Upper lobe of left lung (tissue), 6 donors: ENCODE measurements around the gene RBM15B. TPM values are rescaled to one million over a fixed set of nuclear protein-coding genes. Genes with fewer than 3 reads are reported as not detected.

Source experiments
- ATAC-seq, 2 donors: fragments of 200-7000 bp; cut with Tn5 transposase; one replicate each; pipeline ENCODE4 v1.9.1; 2022; ENCODE audit warnings: mild to moderate bottlenecking in 2 of 2, moderate library complexity in 2 of 2; ENCODE audit not compliant: low FRiP score in 2 of 2
- DNase-seq, 2 donors: peaks; one replicate each; pipeline ENCODE4 v3.0.0-alpha.2; 2019 to 2020
- H3K27ac ChIP-seq, 4 donors: fragments of 200-600 bp; sonication (generic); one replicate each; pipeline ENCODE4 v1.5.1; 2016 to 2019
- H3K27me3 ChIP-seq, 4 donors: fragments of 200-600 bp; sonication (generic); one replicate each; pipeline ENCODE4 v1.5.1; 2017 to 2019
- H3K36me3 ChIP-seq, 4 donors: fragments of 200-600 bp; sonication (generic); one replicate each; pipeline ENCODE4 v1.5.1; 2016 to 2019
- H3K4me1 ChIP-seq, 4 donors: fragments of 200-600 bp; sonication (generic); one replicate each; pipeline ENCODE4 v1.5.1; 2018 to 2019
- H3K4me3 ChIP-seq, 4 donors: fragments of 200-600 bp; sonication (generic); one replicate each; pipeline ENCODE4 v1.5.1; 2017 to 2019; ENCODE audit warnings: mild to moderate bottlenecking in 2 of 4, moderate library complexity in 1 of 4
- H3K9me3 ChIP-seq, 4 donors: fragments of 200-600 bp; sonication (generic); one replicate each; pipeline ENCODE4 v1.5.1; 2018 to 2019
- CTCF ChIP-seq, 6 experiments: fragments of 450-650 bp in 4 of 6; fragments of 200-600 bp in 2 of 6; sonication (generic) in 2 of 6; IDR thresholded peaks; one replicate each; pipeline ENCODE4 v1.5.1; 2016 to 2019; ENCODE audit warnings: antibody characterized with exemption in 6 of 6
- EP300 ChIP-seq, 4 donors: sonication (generic); formaldehyde crosslinking; IDR thresholded peaks; one replicate each; pipeline ENCODE4 v1.5.1; 2017; ENCODE audit warnings: antibody characterized with exemption in 4 of 4, control low read depth in 2 of 4
- POLR2A ChIP-seq, 4 donors: fragments of 450-650 bp; IDR thresholded peaks; one replicate each; pipeline ENCODE4 v1.5.1; 2016 to 2017; ENCODE audit warnings: antibody characterized with exemption in 4 of 4, mild to moderate bottlenecking in 2 of 4
- POLR2AphosphoS5 ChIP-seq, 2 donors: sonication (generic); formaldehyde crosslinking; IDR thresholded peaks; one replicate each; pipeline ENCODE4 v1.5.1; 2017; ENCODE audit warnings: antibody characterized with exemption in 2 of 2
- WGBS, 2 donors: methylation state at CpG; one replicate each; pipeline ENCODE4 v1.1.5; 2017 to 2018; 5-methylcytosine and 5-hydroxymethylcytosine counted together
- total RNA-seq, 6 donors: library from RNA; depleted of rRNA in 4 of 6; stranded (reverse); fragments of >200 nt in 4 of 6; gene quantifications; one replicate each; pipeline versions ENCODE4 v1.1.0 to v1.2.1, GENCODE V29; 2016 to 2021
- donor health status: DM: no; HTN: no; CAD: no; lungs with moderate emphysema.
- donor health status: DM: no; HTN: yes; CAD: no; lungs with severe emphysema.

RBM15B gene
- total RNA-seq, 6 donors from 2014 or later = 22.0 to 39.8 (median 27.2) TPM

DNA sequence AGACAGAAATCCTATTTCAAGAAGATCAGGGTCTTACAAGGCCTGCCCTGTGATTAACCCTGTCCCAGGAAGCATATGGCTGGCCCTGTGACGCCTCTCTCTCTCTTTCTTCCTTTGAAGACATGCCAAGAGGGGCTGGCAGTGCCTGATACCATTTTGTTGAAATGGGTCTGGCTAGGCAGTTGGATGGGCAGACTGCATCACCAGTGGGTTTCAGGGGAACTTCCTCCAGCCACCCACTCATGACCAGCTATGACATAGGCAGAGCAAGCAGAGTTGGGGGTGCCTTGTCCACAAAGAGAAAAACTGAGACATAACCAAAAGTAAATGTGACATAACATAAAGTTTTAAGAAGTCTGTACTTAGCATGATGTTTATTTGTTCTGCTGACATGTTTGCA, 37.4 kb upstream of the RBM15B start:
- H3K36me3 ChIP-seq = no peaks in the 10 kb centered on the region
- TF ChIP-seq POLR2A (IDR thresholded peaks at IDR 0.05) (no peak), POLR2AphosphoS5 (IDR thresholded peaks at IDR 0.05) (no peak), EP300 (IDR thresholded peaks at IDR 0.05) (no peak), CTCF (IDR thresholded peaks at IDR 0.05) (no peak)
- H3K27me3 ChIP-seq = no peaks in the 10 kb centered on the region
- no peak overlapping the region for H3K4me3 ChIP-seq
- H3K4me1 ChIP-seq = no peaks in the 10 kb centered on the region
- H3K27ac ChIP-seq = no peak overlapping the region
- no peak for DNase-seq
- no peak for ATAC-seq
- H3K9me3 ChIP-seq = no peaks in the 10 kb centered on the region
- WGBS, 2 donors = 62 to 69% methylated on average over 1 of the region's 1 CpG

DNA sequence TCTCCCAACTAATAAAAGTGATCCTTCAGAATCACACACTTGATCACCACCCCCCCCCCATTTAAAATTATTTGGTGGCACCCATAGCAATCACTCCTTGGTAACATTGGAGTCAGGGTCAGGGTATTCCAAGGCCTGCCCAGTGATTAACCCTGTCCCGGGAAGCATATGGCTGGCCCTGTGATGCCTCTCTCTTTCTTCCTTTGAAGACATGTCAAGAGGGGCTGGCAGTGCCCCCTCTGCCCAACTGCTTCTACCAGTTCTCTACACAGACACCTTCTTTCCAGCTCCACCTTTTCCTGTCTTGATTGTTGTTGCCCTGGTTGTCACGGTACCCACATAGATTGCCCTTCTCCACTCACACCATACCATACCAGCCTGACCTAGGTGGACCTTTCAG, 36.9 kb upstream of the RBM15B start:
- no peak for DNase-seq
- no peaks in the 10 kb centered on the region for H3K9me3 ChIP-seq
- no peak for ATAC-seq
- H3K27ac ChIP-seq = no peak overlapping the region
- 85 to 95% methylated on average over 2 of the region's 2 CpGs for WGBS, 2 donors
- no peaks in the 10 kb centered on the region for H3K36me3 ChIP-seq
- no peak overlapping the region for H3K4me3 ChIP-seq
- H3K4me1 ChIP-seq = no peaks in the 10 kb centered on the region
- TF ChIP-seq EP300 (IDR thresholded peaks at IDR 0.05) (no peak), POLR2AphosphoS5 (IDR thresholded peaks at IDR 0.05) (no peak), POLR2A (IDR thresholded peaks at IDR 0.05) (no peak), CTCF (IDR thresholded peaks at IDR 0.05) (no peak)
- no peaks in the 10 kb centered on the region for H3K27me3 ChIP-seq

- H3K27ac ChIP-seq = no peak overlapping the region
- H3K4me1 ChIP-seq = no peaks in the 10 kb centered on the region
- TF ChIP-seq POLR2A (IDR thresholded peaks at IDR 0.05) (no peak), EP300 (IDR thresholded peaks at IDR 0.05) (no peak), POLR2AphosphoS5 (IDR thresholded peaks at IDR 0.05) (no peak), CTCF (IDR thresholded peaks at IDR 0.05) (no peak)
- DNase-seq (no peak), ATAC-seq (no peak)
- no peaks in the 10 kb centered on the region for H3K9me3 ChIP-seq
- no peaks in the 10 kb centered on the region for H3K36me3 ChIP-seq
- H3K27me3 ChIP-seq = no peaks in the 10 kb centered on the region
- no peak overlapping the region for H3K4me3 ChIP-seq
- 70 to 85% methylated on average over 2 to 9 of the region's 9 CpGs for WGBS, 2 donors
Observed at GRCh38 chr3:51354731-51355615, 36.1 kb upstream of the RBM15B start.

DNA sequence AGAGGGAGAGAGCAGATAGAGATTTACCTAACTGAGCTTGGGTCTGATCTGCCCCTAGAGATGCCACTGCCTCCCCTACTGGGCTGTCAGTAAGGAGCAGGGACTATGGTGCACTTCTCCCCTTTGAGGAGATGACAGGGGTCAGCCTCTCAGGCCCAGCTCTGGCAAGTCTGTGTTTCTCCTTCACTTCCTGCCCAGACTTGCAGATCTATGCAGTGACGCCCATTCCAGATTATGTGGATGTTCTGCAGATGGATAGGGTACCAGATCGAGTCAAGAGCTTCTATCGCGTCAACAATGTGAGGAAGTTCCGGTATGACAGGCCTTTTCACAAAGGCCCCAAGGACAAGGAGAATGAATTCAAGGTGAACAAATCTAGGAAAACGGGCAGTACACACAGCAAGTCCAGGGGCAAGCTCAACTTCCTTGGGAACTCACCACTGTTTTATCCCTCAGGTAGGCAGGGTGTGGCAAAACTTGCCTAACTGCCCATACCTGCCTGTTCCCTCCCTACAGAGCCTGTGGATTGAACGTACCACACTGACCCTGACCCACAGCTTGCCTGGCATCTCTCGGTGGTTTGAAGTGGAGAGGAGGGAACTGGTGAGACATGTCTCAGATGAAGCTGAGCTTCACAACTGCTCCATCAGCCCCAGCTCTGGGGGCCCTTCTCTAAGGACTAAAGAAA, 35.0 kb upstream of the RBM15B start:
- DNase-seq = no peak
- Histone ChIP-seq H3K4me1 (no peaks in the 10 kb centered on the region), H3K36me3 (no peaks in the 10 kb centered on the region), H3K9me3 (no peaks in the 10 kb centered on the region), H3K27me3 (no peaks in the 10 kb centered on the region), H3K4me3 (no peak overlapping the region), H3K27ac (no peak overlapping the region)
- 72 to 73% methylated on average over 8 of the region's 8 CpGs for WGBS, 2 donors
- ATAC-seq = no peak
- TF ChIP-seq POLR2AphosphoS5 (IDR thresholded peaks at IDR 0.05) = no peak
- no peak for TF ChIP-seq POLR2A (IDR thresholded peaks at IDR 0.05)
- no peak for TF ChIP-seq EP300 (IDR thresholded peaks at IDR 0.05)
- TF ChIP-seq CTCF (IDR thresholded peaks at IDR 0.05) = no peak
